ENCODE results near the gene CBX1. TPM values are rescaled to one million over a fixed set of nuclear protein-coding genes. Genes with fewer than 3 reads are reported as not detected.
A peak's percentile ranks its signal among the peaks of the same experiment; 100 is the strongest.

CBX1 gene
- total and polyA plus RNA-seq, 2 of the 13 experiments (the other 11 are each of a cell fraction or from before 2014, with no cell fraction given), result 17.8 to 108 TPM

DNA sequence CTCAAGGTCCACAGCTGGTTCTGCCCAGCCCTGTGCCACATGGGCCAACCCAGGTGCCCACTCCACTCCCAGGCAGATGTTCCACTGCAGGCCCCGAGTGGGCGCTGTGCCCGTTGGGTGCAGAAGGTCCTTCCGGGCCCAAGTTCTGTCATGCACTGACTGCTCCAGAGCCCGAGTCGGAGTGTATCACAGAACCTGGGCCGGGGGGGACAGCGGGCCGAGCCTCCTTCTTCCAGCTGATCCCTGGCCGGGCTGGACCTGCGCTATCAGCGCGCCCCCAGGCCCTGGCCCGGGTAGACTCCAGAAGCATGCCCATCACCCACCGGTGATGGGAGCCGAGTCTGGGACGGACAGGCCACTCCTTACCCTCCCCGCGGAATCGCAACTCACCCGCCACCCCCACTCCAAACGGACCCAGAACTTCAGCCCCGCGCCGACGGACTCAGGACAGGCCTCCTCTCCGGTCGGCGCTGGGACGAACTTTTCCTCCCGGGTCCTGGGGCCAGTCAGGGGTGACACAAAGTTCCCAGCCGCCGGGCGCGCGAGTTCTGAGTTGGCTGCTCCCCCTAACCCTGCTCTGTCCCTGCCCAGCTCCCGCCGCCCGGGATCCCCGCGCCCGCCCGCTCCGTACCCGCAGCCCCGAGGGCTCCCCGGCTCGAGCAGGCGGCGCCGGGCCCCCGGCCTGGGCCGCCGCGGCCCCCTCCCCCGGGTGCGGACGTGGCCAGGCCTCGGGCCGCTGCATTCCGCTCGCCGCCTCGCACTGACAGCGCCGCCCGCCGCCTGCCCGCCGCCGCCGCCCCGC lies 64.0 kb downstream of the CBX1 start, which contains the start of gene COPZ2 (continued):
- TF ChIP-seq ZNF205 (CRISPR knock-in tag; IDR thresholded peaks at IDR 0.05), result no peak
- TF ChIP-seq, protein P1, sequence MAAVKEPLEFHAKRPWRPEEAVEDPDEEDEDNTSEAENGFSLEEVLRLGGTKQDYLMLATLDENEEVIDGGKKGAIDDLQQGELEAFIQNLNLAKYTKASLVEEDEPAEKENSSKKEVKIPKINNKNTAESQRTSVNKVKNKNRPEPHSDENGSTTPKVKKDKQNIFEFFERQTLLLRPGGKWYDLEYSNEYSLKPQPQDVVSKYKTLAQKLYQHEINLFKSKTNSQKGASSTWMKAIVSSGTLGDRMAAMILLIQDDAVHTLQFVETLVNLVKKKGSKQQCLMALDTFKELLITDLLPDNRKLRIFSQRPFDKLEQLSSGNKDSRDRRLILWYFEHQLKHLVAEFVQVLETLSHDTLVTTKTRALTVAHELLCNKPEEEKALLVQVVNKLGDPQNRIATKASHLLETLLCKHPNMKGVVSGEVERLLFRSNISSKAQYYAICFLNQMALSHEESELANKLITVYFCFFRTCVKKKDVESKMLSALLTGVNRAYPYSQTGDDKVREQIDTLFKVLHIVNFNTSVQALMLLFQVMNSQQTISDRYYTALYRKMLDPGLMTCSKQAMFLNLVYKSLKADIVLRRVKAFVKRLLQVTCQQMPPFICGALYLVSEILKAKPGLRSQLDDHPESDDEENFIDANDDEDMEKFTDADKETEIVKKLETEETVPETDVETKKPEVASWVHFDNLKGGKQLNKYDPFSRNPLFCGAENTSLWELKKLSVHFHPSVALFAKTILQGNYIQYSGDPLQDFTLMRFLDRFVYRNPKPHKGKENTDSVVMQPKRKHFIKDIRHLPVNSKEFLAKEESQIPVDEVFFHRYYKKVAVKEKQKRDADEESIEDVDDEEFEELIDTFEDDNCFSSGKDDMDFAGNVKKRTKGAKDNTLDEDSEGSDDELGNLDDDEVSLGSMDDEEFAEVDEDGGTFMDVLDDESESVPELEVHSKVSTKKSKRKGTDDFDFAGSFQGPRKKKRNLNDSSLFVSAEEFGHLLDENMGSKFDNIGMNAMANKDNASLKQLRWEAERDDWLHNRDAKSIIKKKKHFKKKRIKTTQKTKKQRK (IDR thresholded peaks at IDR 0.05; ENCODE audit: low read length), result no peak
- TF ChIP-seq IKZF1 (IDR thresholded peaks at IDR 0.05), result no peak
- no peak for TF ChIP-seq ZNF570 (CRISPR knock-in tag; IDR thresholded peaks at IDR 0.05; ENCODE audit: borderline replicate concordance)
- TF ChIP-seq HNRNPLL (IDR thresholded peaks at IDR 0.05; ENCODE audit: low read depth, low read length, poor library complexity, severe bottlenecking), result peak; percentile 88
- TF ChIP-seq, protein P2, sequence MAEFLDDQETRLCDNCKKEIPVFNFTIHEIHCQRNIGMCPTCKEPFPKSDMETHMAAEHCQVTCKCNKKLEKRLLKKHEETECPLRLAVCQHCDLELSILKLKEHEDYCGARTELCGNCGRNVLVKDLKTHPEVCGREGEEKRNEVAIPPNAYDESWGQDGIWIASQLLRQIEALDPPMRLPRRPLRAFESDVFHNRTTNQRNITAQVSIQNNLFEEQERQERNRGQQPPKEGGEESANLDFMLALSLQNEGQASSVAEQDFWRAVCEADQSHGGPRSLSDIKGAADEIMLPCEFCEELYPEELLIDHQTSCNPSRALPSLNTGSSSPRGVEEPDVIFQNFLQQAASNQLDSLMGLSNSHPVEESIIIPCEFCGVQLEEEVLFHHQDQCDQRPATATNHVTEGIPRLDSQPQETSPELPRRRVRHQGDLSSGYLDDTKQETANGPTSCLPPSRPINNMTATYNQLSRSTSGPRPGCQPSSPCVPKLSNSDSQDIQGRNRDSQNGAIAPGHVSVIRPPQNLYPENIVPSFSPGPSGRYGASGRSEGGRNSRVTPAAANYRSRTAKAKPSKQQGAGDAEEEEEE (CRISPR knock-in tag; IDR thresholded peaks at IDR 0.05; ENCODE audit: borderline replicate concordance), result no peak
- TF ChIP-seq, protein P3, sequence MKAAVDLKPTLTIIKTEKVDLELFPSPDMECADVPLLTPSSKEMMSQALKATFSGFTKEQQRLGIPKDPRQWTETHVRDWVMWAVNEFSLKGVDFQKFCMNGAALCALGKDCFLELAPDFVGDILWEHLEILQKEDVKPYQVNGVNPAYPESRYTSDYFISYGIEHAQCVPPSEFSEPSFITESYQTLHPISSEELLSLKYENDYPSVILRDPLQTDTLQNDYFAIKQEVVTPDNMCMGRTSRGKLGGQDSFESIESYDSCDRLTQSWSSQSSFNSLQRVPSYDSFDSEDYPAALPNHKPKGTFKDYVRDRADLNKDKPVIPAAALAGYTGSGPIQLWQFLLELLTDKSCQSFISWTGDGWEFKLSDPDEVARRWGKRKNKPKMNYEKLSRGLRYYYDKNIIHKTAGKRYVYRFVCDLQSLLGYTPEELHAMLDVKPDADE (CRISPR knock-in tag; IDR thresholded peaks at IDR 0.05), result no peak
- TF ChIP-seq ZNF768 (CRISPR knock-in tag; IDR thresholded peaks at IDR 0.05), result no peak; the same call in 1 of the 2 replicates
- 0 out of 2 replicates have a peak, but pooled peaks have one; percentile 82 for TF ChIP-seq ZNF713 (CRISPR knock-in tag; IDR thresholded peaks at IDR 0.05)
- no peak for TF ChIP-seq ZNF720 (CRISPR knock-in tag; IDR thresholded peaks at IDR 0.05)
- no peak for TF ChIP-seq JUN (CRISPR knock-in tag; IDR thresholded peaks at IDR 0.05)
- TF ChIP-seq ZNF431 (CRISPR knock-in tag; IDR thresholded peaks at IDR 0.05; ENCODE audit: borderline replicate concordance, low read depth), result no peak
- TF ChIP-seq CBFB (CRISPR knock-in tag; IDR thresholded peaks at IDR 0.05), result no peak
- no peak for TF ChIP-seq PAX8 (CRISPR knock-in tag; IDR thresholded peaks at IDR 0.05; ENCODE audit: borderline replicate concordance)
- peak; percentile 76 for TF ChIP-seq ZNF501 (CRISPR knock-in tag; IDR thresholded peaks at IDR 0.05)
- TF ChIP-seq ZFP36L2 (CRISPR knock-in tag; IDR thresholded peaks at IDR 0.05), result no peak
- TF ChIP-seq MEIS2 (CRISPR knock-in tag; IDR thresholded peaks at IDR 0.05), result no peak
- TF ChIP-seq RCOR2 (CRISPR knock-in tag; IDR thresholded peaks at IDR 0.05), result no peak
- TF ChIP-seq ISX (CRISPR knock-in tag; conservative IDR thresholded peaks at IDR 0.05), result no peak
- no peak for TF ChIP-seq MTA3 (CRISPR knock-in tag; IDR thresholded peaks at IDR 0.05)
